Astrocyte of the cerebellum (primary cell): ENCODE data around the gene NCEH1.
"Not testable (repeated sequence)": the region's sequence is repeated elsewhere in the genome, so short reads cannot be mapped to it uniquely, and the experiment has no call there.

Experiments used
- DNase-seq: peaks from one replicate; pipeline ENCODE4 v3.0.0-alpha.2; 2011; ENCODE audit warnings: low read depth
- H3K4me3 ChIP-seq: 2 replicates; pipeline ENCODE4 v1.5.1; 2011; ENCODE audit warnings: mild to moderate bottlenecking, low read depth, low read length, moderate library complexity
- CTCF ChIP-seq: IDR thresholded peaks from 2 replicates; pipeline ENCODE4 v1.5.1; 2012; ENCODE audit warnings: low read length, low read depth, moderate library complexity, mild to moderate bottlenecking; ENCODE audit errors: missing control alignments
- in situ Hi-C: cut with HindIII; loops from 2 replicates; pipeline ENCODE4 v1.10.0; 2017; ENCODE audit warnings: low sequenced_read_pairs

Gene NCEH1

DNA sequence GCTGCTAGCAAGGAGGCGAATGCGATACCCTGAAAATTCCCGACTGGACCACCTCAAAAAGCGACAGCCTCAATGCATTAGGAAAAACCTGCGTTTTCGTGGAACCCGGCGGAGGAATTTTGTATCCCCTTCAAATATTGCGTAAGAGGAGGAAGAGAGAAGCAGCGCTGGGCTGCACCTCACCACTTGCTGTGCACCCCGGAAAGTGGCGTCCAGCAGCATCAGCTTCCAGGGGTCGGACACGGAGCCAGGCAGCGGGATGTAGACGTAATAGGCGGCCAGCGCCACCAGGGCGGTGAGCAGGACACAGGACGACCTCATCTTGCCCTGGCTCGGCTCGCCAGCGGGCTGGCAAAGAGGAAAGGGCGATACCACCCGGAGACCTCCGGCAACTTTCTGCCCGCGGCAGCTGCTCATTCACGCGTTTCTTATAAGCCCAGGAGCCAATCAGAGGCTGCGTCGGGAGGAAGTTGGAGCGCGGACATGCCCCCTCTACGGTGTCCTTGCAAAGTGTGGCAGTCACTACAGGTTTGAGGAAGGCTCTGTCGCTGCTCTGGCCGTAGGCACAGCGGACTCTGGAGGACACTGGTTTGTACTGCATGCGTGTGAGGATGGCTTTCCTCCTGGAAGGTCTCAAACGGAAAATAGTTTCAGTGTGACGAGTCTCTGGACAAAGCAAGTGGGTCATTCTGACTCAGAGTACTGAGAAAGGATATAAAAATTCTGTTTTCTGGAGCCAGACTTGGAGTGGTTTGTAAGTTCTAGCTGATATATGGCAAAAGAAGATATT, at the start of gene NCEH1:
TSS of gene NCEH1 (minus strand) at position 404 of the 790 bp plus-strand sequence. CDS start at position 321, 83 bp downstream.
- peak within 1 kb of the TSS; percentile 96 for H3K4me3 ChIP-seq
- in situ Hi-C loops: no loop called here
- TF ChIP-seq CTCF: peak; percentile 86
- DNase-seq: peak; percentile 90

- DNase-seq, H3K4me3 ChIP-seq, in situ Hi-C loops: not testable (repeated sequence)
Observed at GRCh38 chr3:172760416-172760815, 49.5 kb upstream of the NCEH1 start.

DNA sequence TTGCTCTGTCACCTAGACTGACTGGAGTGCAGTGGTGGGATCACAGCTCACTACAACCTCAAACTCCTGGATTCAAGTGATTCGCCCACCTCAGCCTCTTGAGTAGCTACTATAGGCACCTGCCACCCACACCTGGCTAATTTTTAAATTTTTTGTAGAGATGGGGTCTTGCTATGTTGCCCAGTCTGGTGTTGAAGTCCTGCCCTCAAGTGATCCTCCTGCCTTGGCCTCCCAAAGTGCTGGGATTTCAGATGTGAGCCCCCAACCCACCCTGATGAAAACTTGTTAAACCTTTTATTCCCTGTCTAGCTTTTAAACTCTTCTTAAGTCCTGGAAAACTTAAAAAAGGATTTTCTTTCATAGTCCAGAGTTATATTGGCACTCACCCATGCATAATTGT, 42.3 kb upstream of the NCEH1 start:
- in situ Hi-C loops: no loop called here
- DNase-seq: no peak
- no peak overlapping the region for H3K4me3 ChIP-seq
- no peak for TF ChIP-seq CTCF

DNA sequence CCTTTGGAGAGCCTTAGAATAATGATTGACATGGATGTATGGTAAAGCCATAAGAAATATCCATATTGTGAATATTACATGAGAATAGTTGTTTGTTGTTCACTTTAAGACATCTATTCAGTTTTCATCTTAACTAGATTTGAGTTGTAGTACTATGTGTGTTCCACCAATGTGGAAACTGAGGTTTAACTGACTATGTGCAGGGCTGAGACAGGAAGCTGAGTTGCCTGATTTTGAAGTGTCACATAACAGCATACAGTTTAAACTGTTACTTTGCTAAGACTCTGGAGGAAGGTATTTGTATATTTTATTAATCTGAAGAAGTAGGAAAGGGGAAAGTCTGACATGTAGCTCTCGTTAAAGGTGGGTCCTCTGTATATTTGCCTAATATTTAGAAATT, 41.8 kb upstream of the NCEH1 start:
- no peak overlapping the region for H3K4me3 ChIP-seq
- DNase-seq: no peak
- in situ Hi-C loops: no loop called here
- no peak for TF ChIP-seq CTCF

DNA sequence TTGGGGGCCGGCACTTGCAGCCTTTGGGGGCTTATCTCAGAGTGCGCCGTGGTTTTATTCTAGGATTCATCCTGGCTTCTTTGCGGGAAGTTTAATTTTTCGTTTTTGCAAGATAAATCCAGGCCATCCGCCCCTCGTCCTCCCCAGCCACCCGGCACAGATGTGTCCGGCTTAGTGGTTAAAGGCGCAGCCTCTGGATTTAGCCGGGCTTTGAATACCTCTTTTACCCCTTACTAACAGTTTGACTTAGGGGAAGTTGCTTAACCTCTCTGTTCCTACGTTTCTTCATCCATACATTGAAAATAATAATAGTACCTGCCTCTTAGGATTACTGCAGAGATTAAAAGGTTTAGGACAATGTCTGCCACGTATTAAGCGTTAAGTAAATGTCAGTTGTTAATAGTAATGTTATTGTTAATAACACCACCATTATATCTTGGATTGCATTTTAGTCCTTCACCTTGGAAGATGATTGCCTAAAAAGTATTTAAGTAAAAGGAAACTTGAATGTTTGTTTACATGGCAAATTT, 40.4 kb upstream of the NCEH1 start:
- no peak for TF ChIP-seq CTCF
- H3K4me3 ChIP-seq: peak overlapping the region; percentile 94
- DNase-seq: no peak
- in situ Hi-C loops: no loop called here

DNA sequence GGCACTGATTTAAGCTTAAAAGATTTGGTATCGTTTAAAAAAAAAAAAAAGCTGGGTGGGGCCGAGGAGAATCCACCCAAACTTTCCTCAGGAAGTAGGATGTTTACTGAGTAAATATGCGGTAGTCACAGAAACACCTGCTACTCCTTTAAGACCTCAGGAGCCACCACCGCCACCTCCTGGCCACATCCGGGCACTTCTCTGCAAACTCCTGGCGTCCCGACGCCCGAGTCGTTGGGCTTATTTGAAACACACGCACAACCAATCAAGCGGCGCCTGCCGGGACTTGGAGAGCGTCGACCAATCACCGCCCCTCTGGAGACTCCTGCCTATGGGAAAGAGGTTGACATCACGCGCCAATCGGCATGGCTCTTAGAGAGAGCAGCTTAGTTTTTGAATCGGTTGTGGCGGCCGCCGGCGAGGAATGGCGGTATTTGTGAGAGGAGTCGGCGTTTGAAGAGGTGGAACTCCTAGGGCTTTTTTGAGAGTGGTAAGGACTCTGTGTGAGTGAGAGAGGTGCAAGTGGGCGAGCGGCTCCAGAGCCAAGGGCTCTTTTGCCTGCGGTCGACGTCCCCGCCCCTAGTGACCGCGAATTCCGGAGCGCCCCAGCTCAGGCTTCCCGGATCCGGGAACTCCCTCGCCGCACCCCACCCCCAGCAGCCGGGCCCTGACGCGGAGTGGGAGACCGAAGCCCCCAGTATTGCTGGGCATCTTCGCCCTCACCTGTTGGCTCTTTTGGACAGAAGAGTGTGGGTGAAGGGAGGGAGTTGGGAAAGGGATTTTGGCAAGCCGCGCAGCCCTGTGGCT, 39.7 kb upstream of the NCEH1 start, which contains the start of gene ECT2:
TSS of gene ECT2 (plus strand) at position 359 of the 807 bp plus-strand sequence. CDS start 3,805 bp downstream, outside the sequence.
- in situ Hi-C loops: no loop called here
- peak within 1 kb of the TSS; percentile 94 for H3K4me3 ChIP-seq
- peak; percentile 100 for DNase-seq
- TF ChIP-seq CTCF: peak; percentile 79

GRCh38 chr3:172750069-172750367, 39.2 kb upstream of the NCEH1 start:
- peak overlapping the region; percentile 94 for H3K4me3 ChIP-seq
- in situ Hi-C loops: no loop called here
- DNase-seq: no peak
- TF ChIP-seq CTCF: no peak
